ENCODE data around the gene NFAM1. TPM values are rescaled to one million over a fixed set of nuclear protein-coding genes. Genes with fewer than 3 reads are reported as not detected.

Gene NFAM1
- total and polyA plus RNA-seq, 2 of the 13 experiments (the other 11 are each of a cell fraction or from before 2014, with no cell fraction given) = 0.03 TPM; not detected in 1

DNA sequence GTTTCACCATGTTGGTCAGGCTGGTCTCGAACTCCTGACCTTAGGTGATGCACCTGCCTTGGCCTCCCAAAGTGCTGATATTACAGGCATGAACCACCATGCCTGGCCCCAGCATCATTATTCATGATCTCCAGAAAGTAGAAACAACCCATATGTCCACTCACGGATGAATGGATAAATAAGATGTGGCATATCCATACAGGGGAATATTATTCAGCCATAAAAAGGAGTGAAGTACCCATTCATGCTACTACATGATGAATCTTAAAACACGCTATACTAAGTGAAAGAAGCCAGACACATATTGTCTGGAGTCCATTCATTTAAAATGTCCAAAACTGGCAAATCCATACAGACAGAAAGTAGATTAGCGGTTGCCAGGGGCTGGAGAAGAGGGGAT, 81.8 kb downstream of the NFAM1 start:
- ChIA-PET CTCF (ENCODE audit: low intra/inter-chr PET ratio, low total read pairs) (no interaction called here), POLR2A (no interaction called here)
- in situ Hi-C loops (cut with HindIII; ENCODE audit: extremely low pct_ligation_motif_present, low pct_unique_long_range_greater_than_20kb) = no loop called here

More for the DNA sequence above, 81.8 kb downstream of the NFAM1 start:
- intact Hi-C loops (cut with micrococcal nuclease; ENCODE audit: unreplicated experiment) = no loop called here
- FAIRE-seq (no peak), DNase-seq (ENCODE audit: low spot score) (no peak), ATAC-seq (no peak)
- no TSS peak for BruUV-seq (replicated peaks)
- TF ChIP-seq, protein P1, sequence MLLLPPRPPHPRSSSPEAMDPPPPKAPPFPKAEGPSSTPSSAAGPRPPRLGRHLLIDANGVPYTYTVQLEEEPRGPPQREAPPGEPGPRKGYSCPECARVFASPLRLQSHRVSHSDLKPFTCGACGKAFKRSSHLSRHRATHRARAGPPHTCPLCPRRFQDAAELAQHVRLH (CRISPR knock-in tag; IDR thresholded peaks at IDR 0.05; ENCODE audit: borderline replicate concordance, low read depth) = no peak
- no peak for TF ChIP-seq SP2 (CRISPR knock-in tag; IDR thresholded peaks at IDR 0.05)
- TF ChIP-seq JUNB (CRISPR knock-in tag; IDR thresholded peaks at IDR 0.05; ENCODE audit: borderline replicate concordance) = no peak
- TF ChIP-seq, protein P2, sequence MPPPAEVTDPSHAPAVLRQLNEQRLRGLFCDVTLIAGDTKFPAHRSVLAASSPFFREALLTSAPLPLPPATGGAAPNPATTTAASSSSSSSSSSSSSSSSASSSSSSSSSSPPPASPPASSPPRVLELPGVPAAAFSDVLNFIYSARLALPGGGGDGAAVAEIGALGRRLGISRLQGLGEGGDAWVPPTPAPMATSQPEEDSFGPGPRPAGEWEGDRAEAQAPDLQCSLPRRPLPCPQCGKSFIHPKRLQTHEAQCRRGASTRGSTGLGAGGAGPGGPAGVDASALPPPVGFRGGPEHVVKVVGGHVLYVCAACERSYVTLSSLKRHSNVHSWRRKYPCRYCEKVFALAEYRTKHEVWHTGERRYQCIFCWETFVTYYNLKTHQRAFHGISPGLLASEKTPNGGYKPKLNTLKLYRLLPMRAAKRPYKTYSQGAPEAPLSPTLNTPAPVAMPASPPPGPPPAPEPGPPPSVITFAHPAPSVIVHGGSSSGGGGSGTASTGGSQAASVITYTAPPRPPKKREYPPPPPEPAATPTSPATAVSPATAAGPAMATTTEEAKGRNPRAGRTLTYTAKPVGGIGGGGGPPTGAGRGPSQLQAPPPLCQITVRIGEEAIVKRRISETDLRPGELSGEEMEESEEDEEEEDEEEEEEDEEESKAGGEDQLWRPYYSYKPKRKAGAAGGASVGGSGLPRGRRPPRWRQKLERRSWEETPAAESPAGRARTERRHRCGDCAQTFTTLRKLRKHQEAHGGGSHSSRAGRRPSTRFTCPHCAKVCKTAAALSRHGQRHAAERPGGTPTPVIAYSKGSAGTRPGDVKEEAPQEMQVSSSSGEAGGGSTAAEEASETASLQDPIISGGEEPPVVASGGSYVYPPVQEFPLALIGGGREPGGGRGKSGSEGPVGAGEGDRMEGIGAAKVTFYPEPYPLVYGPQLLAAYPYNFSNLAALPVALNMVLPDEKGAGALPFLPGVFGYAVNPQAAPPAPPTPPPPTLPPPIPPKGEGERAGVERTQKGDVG (CRISPR knock-in tag; IDR thresholded peaks at IDR 0.05; ENCODE audit: borderline replicate concordance) = no peak
- no peak for TF ChIP-seq GFI1 (CRISPR knock-in tag; IDR thresholded peaks at IDR 0.05; ENCODE audit: borderline replicate concordance)
- TF ChIP-seq STAT5B (CRISPR knock-in tag; IDR thresholded peaks at IDR 0.05) = no peak
- Histone ChIP-seq H3K9ac (ENCODE audit: insufficient read depth, low read depth, low read length) (no peak overlapping the region), H3K79me2 (ENCODE audit: insufficient read depth, low read length) (no peaks in the 10 kb centered on the region), H3K4me2 (ENCODE audit: low read depth, low read length) (no peak overlapping the region), H4K20me1 (ENCODE audit: insufficient read depth, low read length) (no peaks in the 10 kb centered on the region), H3K4me3 (replicated peaks in 1 of 3; ENCODE audit: insufficient read depth in 1 of 3, low read depth in 2 of 3, low read length in 3 of 3) (no peak overlapping the region), H2AFZ (ENCODE audit: low read length) (no peak overlapping the region), H3K4me1 (ENCODE audit: insufficient read depth, low read length) (no peaks in the 10 kb centered on the region), H3K27me3 (ENCODE audit: control insufficient read depth in 1 of 2, insufficient read depth in 2 of 2, low read length in 2 of 2) (peaks cover 2 to 41% of the 10 kb centered on the region in 2 experiments; a peak in 4 of 5 replicates), H3K9me3 (ENCODE audit: low read length) (no peaks in the 10 kb centered on the region), H3K27ac (ENCODE audit: extremely low read length, insufficient read depth, low read length) (no peak overlapping the region), H3K36me3 (replicated peaks in 1 of 2; ENCODE audit: control insufficient read depth in 1 of 2, insufficient read depth in 2 of 2, low read length in 2 of 2) (no peaks in the 10 kb centered on the region)
- WGBS (ENCODE audit: low lambda C conversion rate) = 52% methylated on average over 4 of the region's 4 CpGs
